Retinal pigment epithelial cell (primary cell): ENCODE measurements around the gene ULK2.

Source experiments
- DNase-seq: peaks from one replicate; pipeline ENCODE4 v3.0.0-alpha.2; 2010; ENCODE audit warnings: low read depth
- H3K4me3 ChIP-seq: 2 replicates; pipeline ENCODE4 v1.5.1; 2011; ENCODE audit warnings: mild to moderate bottlenecking, low read length, control low read depth, moderate library complexity
- TF ChIP-seq, protein P1 (sequence below): conservative IDR thresholded peaks from 2 replicates; pipeline ENCODE4 v1.5.1; 2011; ENCODE audit warnings: low read depth, low read length, control low read depth, inconsistent platforms

ULK2 gene

DNA sequence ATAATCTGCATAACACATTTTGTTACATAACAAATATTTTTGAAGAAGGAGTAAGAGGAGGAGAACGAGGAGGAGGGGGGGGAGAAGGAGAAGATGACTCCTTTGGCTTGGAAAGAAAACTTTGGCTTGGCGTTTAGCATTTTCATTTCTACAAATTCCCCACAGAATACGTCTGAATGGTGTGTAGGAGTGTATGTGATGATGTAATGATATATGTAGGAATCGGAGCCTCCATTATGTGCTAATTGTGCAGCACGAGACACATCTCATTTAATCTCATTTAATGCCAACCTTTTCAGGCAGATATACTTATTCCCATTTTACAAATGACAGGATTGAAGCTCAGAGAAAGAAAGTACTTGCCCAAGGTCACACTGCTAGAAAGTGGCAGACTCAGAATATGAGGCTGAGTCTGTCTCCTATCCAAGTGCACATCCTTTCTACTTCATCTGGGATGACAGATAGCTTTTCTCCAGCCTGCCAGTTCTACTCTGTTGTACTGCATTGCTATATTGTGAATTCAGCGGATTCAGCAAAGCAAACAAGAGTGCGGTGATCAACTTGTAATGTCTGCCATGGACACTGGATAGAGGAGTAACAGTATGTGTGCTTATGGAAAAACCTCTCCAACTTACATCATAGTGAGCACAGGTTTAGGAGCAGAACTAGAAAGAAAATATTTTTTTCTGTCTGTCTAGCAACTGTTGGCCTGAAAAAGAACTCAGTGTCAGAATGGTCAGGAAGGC, 140.9 kb downstream of the ULK2 start:
- no peak for DNase-seq
- no peak overlapping the region for H3K4me3 ChIP-seq
- TF ChIP-seq, protein P1, sequence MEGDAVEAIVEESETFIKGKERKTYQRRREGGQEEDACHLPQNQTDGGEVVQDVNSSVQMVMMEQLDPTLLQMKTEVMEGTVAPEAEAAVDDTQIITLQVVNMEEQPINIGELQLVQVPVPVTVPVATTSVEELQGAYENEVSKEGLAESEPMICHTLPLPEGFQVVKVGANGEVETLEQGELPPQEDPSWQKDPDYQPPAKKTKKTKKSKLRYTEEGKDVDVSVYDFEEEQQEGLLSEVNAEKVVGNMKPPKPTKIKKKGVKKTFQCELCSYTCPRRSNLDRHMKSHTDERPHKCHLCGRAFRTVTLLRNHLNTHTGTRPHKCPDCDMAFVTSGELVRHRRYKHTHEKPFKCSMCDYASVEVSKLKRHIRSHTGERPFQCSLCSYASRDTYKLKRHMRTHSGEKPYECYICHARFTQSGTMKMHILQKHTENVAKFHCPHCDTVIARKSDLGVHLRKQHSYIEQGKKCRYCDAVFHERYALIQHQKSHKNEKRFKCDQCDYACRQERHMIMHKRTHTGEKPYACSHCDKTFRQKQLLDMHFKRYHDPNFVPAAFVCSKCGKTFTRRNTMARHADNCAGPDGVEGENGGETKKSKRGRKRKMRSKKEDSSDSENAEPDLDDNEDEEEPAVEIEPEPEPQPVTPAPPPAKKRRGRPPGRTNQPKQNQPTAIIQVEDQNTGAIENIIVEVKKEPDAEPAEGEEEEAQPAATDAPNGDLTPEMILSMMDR: no peak

DNA sequence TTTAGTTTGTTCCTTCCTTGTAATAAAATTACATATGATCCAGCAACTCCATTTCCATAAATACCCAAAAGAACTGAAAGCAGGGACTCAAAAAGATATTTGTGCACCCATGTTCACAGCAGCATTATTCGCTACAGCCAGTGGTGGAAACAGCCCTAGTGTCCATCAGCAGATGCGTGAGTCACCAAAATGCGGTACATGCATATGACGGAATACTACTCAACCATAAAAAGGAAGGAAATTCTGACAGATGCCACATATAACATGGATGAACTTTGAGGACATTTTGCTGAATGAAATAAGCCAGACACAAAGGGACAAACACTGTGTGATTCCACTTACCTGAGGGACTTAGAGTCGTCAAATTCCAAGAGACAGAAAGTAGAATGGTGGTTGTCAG, 142.2 kb downstream of the ULK2 start:
- TF ChIP-seq, protein P1: no peak
- no peak for DNase-seq
- no peak overlapping the region for H3K4me3 ChIP-seq

DNA sequence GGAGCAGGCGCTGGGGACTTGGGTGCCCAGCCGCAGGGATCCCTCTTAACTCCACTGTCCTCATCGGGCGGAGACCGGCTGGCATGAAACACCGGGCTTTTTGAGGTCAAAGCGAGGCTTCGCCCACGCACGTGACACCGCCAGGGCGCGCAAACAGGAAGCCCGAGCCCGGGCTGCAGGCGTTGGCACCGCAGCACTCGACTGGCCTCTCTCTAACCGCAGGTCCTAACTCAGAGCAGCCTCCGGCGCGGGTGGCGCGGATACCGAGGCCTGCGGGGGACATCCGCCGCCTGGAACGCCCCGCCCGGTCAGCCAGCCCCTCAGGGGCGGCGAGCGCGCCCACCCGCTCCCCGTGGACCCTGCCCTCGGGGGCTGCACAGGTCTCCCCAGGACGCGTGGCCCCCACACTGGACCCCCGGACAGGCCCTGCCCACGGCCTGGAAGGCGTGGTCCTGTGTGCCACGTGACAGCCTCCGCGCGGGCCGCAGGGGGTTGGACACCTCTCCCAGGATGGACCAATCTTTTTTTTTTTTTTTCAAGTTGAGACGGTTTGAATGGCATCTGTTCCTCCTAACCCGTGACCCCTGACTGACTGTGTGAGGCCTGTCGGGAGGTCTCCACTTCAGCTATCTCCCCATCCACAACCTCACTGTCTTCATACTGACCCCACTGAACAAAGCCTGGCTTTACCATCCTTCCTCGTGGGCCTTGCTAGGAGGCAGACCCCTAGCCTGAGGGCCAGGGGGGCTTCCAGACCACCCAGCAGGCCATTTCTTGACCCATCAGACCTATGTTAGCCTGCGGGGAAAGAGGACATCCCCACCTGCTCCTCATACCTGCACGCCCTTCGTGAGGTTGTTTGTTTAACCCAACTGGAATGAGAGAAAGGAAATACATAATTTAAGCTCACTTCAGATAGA, 143.0 kb downstream of the ULK2 start:
- no peak for DNase-seq
- TF ChIP-seq, protein P1: no peak
- no peak overlapping the region for H3K4me3 ChIP-seq

- DNase-seq: no peak
- no peak overlapping the region for H3K4me3 ChIP-seq
- TF ChIP-seq, protein P1: no peak
Measured at GRCh38 chr17:19723964-19724363, 143.8 kb downstream of the ULK2 start.
